GM12891 (cell line): ENCODE results near the gene NRSN2.

Source experiments
- PAX5 ChIP-seq: IDR thresholded peaks from 2 replicates; pipeline ENCODE4 v1.6.1; 2011; ENCODE audit warnings: low read length, moderate library complexity, mild to moderate bottlenecking; ENCODE audit not compliant: insufficient read depth, severe bottlenecking
- POLR2A ChIP-seq: IDR thresholded peaks from 2 replicates; pipeline ENCODE4 v1.6.1; 2011; ENCODE audit warnings: low read depth, low read length, control low read depth
- POLR2AphosphoS5 ChIP-seq: IDR thresholded peaks from 2 replicates; pipeline ENCODE4 v1.6.1; 2011; ENCODE audit warnings: low read depth, low read length, control low read depth
- POU2F2 ChIP-seq: IDR thresholded peaks from 2 replicates; pipeline ENCODE4 v1.6.1; 2011; ENCODE audit warnings: low read depth, mild to moderate bottlenecking, control low read depth, low read length, moderate library complexity
- SPI1 ChIP-seq: IDR thresholded peaks from 2 replicates; pipeline ENCODE4 v1.6.1; 2011; ENCODE audit warnings: low read depth, low read length, control low read depth
- TAF1 ChIP-seq: IDR thresholded peaks from 2 replicates; pipeline ENCODE4 v1.6.1; 2011; ENCODE audit warnings: low read depth, low read length, control low read depth

GRCh38 chr20:347317-347639 lies 367 bp downstream of the NRSN2 start:
- TF ChIP-seq POLR2A: no peak; the same call in 1 of the 2 replicates
- TF ChIP-seq POLR2AphosphoS5: no peak
- no peak for TF ChIP-seq TAF1
- TF ChIP-seq SPI1: no peak
- no peak for TF ChIP-seq POU2F2
- no peak for TF ChIP-seq PAX5
